ENCODE results near the gene OPCML. TPM values are rescaled to one million over a fixed set of nuclear protein-coding genes. Genes with fewer than 3 reads are reported as not detected.

Gene OPCML
- total and polyA plus RNA-seq, 7 experiments from 2014 or later, result not detected

DNA sequence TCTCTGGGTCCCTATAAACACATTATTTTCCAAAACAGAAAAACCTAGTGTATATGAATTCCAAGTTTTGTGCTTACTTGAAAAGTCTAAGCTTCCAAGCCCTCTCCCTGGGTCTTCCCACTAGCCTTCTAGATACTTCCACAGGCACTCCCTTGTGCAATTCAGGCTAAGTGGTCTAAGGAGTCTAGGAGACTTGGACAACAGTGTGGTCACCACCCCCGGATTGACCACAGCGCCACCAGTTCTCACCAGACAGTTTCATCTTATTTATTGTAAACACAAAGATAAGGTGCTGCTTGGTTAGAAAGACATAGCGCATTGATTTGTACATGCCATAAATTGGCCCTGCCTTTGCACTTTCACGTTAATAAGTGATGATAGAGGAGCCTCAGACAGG is 623.9 kb downstream of the OPCML start:
- intact Hi-C loops (cut with micrococcal nuclease), result no loop called here

DNA sequence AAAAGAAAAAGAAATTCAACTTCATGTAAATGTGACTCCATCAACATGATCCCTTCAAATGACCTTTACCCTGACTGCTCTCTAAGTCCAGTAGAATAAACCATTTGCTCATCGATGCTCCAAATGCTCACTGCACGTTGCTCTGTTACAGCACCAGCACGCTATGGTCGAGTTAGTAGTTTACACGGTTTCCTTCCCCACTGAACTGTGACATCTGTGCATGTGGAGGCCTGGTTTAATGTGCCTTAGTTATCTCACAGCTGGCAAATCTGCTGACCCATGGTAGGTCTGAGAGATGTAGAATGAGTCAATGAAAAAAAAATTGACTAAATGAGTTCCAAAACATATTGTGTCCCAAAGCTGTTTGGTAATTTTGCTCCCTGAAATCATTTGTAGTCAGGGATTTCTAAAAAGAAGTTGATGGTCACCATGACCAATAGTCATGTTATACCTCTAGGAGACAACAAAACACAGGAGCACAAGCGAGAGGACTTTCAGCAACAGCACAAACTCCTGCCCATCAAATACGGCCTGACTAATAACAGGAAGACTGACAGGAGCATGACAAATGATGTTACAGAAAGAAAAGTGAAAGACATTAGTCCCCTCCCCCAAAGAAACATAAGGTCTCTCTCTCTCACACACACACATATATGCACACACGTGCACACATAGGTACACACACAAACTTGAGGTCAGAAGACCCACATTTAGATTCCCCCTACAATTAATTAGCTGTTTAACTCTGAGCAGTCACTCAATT is 624.5 kb downstream of the OPCML start:
- H3K27ac Mint-ChIP-seq, result no peak overlapping the region
- Histone ChIP-seq H3K9me3 (ENCODE audit: control insufficient read depth in 2 of 3, low read length in 3 of 3) (no peaks in the 10 kb centered on the region), H3K36me3 (ENCODE audit: control insufficient read depth in 2 of 3, insufficient read depth in 3 of 3, low read length in 3 of 3) (no peaks in the 10 kb centered on the region), H3K27ac (ENCODE audit: low read depth, low read length) (no peak overlapping the region), H3K27me3 (ENCODE audit: control insufficient read depth in 2 of 2, insufficient read depth in 2 of 2, low read length in 2 of 2) (no peaks in the 10 kb centered on the region), H3K4me3 (ENCODE audit: low read length) (no peak overlapping the region), H3K4me1 (ENCODE audit: control insufficient read depth in 2 of 2, insufficient read depth in 2 of 2, low read length in 2 of 2) (no peaks in the 10 kb centered on the region)
- H3K9me3 Mint-ChIP-seq, result peaks cover 0 to 5% (median 0%) of the 10 kb centered on the region in 11 donors
- intact Hi-C loops (cut with micrococcal nuclease), result no loop called here
- no peaks in the 10 kb centered on the region for H3K27me3 Mint-ChIP-seq
- no peak overlapping the region for H3K4me3 Mint-ChIP-seq
- DNase-seq (no peak), ATAC-seq (no peak)
- H3K36me3 Mint-ChIP-seq, result no peaks in the 10 kb centered on the region
- POLR2A ChIA-PET, result no interaction called here
- no peaks in the 10 kb centered on the region for H3K4me1 Mint-ChIP-seq
- CTCF ChIA-PET, result no interaction called here

More for the DNA sequence above, 623.9 kb downstream of the OPCML start:
- Mint-ChIP-seq H3K36me3 (no peaks in the 10 kb centered on the region), H3K4me3 (no peak overlapping the region), H3K4me1 (no peaks in the 10 kb centered on the region), H3K27ac (no peak overlapping the region), H3K27me3 (no peaks in the 10 kb centered on the region), H3K9me3 (peaks cover 0 to 5% (median 0%) of the 10 kb centered on the region in 11 donors)
- no peak overlapping the region for H3K27ac ChIP-seq (ENCODE audit: low read depth, low read length)
- H3K27me3 ChIP-seq (ENCODE audit: control insufficient read depth in 2 of 2, insufficient read depth in 2 of 2, low read length in 2 of 2), result no peaks in the 10 kb centered on the region
- H3K36me3 ChIP-seq (ENCODE audit: control insufficient read depth in 2 of 3, insufficient read depth in 3 of 3, low read length in 3 of 3), result no peaks in the 10 kb centered on the region
- CTCF ChIA-PET, result no interaction called here
- H3K4me3 ChIP-seq (ENCODE audit: low read length), result no peak overlapping the region
- H3K4me1 ChIP-seq (ENCODE audit: control insufficient read depth in 2 of 2, insufficient read depth in 2 of 2, low read length in 2 of 2), result no peaks in the 10 kb centered on the region
- POLR2A ChIA-PET, result no interaction called here
- H3K9me3 ChIP-seq (ENCODE audit: control insufficient read depth in 2 of 3, low read length in 3 of 3), result no peaks in the 10 kb centered on the region
- ATAC-seq (no peak), DNase-seq (no peak)

DNA sequence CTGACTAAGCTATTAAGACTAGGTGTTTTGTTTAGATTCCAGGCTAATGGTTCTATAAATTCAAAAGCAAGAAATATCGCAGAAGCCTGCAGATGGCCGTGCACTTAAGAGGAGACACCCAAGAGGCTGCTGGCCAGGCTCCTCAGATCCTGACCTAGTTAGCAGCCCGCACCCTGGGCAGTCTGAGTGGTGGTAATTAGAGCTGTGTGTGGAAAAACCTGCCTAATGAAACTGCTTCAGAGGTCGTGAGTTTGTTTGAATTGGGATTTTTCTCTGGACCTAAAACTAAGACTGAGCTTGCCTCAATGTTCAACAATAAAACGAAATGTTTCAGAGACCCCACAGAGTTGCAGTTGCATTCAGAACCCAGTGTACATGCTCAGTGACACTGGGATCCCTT is 627.7 kb downstream of the OPCML start:
- Histone ChIP-seq H3K27me3 (ENCODE audit: control insufficient read depth in 2 of 2, insufficient read depth in 2 of 2, low read length in 2 of 2) (no peaks in the 10 kb centered on the region), H3K9me3 (ENCODE audit: control insufficient read depth in 2 of 3, low read length in 3 of 3) (no peaks in the 10 kb centered on the region), H3K27ac (ENCODE audit: low read depth, low read length) (no peak overlapping the region), H3K4me1 (ENCODE audit: control insufficient read depth in 2 of 2, insufficient read depth in 2 of 2, low read length in 2 of 2) (no peaks in the 10 kb centered on the region), H3K4me3 (ENCODE audit: low read length) (no peak overlapping the region), H3K36me3 (ENCODE audit: control insufficient read depth in 2 of 3, insufficient read depth in 3 of 3, low read length in 3 of 3) (no peaks in the 10 kb centered on the region)
- no peaks in the 10 kb centered on the region for H3K4me1 Mint-ChIP-seq
- ChIA-PET POLR2A (no interaction called here), CTCF (no interaction called here)
- DNase-seq, result no peak
- H3K27ac Mint-ChIP-seq, result no peak overlapping the region
- no peaks in the 10 kb centered on the region for H3K36me3 Mint-ChIP-seq
- H3K27me3 Mint-ChIP-seq, result peaks cover 0 to 14% (median 0%) of the 10 kb centered on the region in 5 donors
- intact Hi-C loops (cut with micrococcal nuclease), result no loop called here
- peaks cover 0 to 7% (median 4%) of the 10 kb centered on the region in 11 donors for H3K9me3 Mint-ChIP-seq
- no peak overlapping the region for H3K4me3 Mint-ChIP-seq
- ATAC-seq, result no peak

DNA sequence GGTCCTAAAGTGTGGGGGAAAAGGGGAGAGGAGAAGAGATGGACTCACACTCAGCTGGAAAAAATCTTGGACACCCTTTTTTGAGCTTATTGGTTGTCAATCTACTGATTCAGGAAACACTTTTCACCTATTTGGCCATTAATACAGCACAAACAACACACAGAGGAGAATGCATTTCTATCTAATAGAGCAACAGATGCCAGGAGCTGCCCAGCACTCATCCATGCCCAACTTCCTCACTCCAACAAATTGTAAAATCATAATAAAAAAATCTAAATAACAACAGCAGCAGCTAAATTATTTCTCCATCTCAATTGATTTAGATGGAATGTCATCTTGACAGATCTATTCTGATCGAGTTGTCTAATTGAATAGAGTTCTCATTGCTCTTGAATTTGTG is 628.2 kb downstream of the OPCML start:
- no peak overlapping the region for H3K4me3 ChIP-seq (ENCODE audit: low read length)
- Mint-ChIP-seq H3K9me3 (peaks cover 0 to 7% (median 4%) of the 10 kb centered on the region in 11 donors), H3K27me3 (peaks cover 0 to 14% (median 0%) of the 10 kb centered on the region in 5 donors), H3K4me1 (no peaks in the 10 kb centered on the region), H3K27ac (no peak overlapping the region), H3K4me3 (no peak overlapping the region), H3K36me3 (no peaks in the 10 kb centered on the region)
- no peak overlapping the region for H3K27ac ChIP-seq (ENCODE audit: low read depth, low read length)
- CTCF ChIA-PET, result no interaction called here
- no peaks in the 10 kb centered on the region for H3K36me3 ChIP-seq (ENCODE audit: control insufficient read depth in 2 of 3, insufficient read depth in 3 of 3, low read length in 3 of 3)
- DNase-seq (no peak), ATAC-seq (no peak)
- H3K9me3 ChIP-seq (ENCODE audit: control insufficient read depth in 2 of 3, low read length in 3 of 3), result no peaks in the 10 kb centered on the region
- POLR2A ChIA-PET, result no interaction called here
- no peaks in the 10 kb centered on the region for H3K4me1 ChIP-seq (ENCODE audit: control insufficient read depth in 2 of 2, insufficient read depth in 2 of 2, low read length in 2 of 2)
- intact Hi-C loops (cut with micrococcal nuclease), result no loop called here
- H3K27me3 ChIP-seq (ENCODE audit: control insufficient read depth in 2 of 2, insufficient read depth in 2 of 2, low read length in 2 of 2), result no peaks in the 10 kb centered on the region

DNA sequence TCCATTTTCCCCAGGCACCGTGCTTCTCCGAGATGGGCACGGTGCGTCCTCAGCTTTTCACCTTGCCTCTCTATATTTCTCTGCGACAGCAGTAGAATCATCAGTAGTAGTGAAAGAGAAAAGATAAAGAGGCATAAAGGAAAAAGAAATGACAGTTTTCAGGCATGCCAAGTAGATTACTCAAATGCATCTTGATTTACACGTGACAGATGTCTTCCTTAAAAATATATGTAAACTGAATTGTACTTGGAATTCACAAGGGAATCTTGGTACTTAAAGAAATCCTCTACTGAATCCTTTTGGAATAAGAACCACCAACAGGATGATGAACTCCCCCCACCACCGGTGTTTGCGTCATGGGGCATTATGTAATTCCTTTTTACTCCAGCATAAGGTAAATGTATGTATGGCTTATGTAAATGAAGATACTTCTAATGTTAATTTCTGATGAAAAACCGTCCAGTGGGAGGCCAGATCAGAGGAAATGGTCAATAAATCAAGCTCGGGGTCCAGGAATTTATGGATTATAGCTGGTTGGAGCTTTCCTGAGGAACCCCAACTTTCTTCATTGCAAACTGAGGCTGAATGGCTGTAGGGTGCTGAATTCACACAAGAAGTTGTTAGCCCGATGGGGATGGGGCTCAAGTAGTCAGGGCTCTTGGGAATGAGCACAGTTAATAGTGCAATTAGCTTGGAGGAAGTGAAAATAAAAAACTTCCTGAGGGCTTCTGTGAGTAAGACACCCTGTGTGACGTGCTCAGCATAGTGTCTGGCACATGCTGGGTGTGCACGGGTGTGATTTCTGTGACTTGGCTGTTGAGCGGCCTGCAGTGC is 630.4 kb downstream of the OPCML start:
- CTCF ChIA-PET, result no interaction called here

DNA sequence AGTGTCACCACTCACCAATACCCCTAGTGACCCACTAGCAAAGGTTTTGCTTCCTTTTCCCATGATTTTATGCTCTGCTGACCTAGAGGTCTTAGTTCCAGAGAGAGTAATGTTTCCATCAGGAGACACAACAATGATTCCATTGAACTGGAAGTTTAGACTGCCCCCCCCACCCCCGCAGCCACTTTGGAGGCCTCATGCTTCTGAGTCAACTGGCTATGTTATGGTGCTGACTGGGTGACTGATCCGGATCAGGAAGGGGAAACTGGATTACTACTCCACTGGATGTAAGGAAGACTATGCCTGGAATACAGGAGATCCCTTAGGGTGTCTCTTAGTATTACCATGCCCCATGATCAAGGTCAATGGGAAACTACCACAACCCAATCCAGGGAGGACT is 633.6 kb downstream of the OPCML start:
- Mint-ChIP-seq H3K9me3 (peaks cover 0 to 6% (median 4%) of the 10 kb centered on the region in 11 donors), H3K4me3 (no peak overlapping the region), H3K36me3 (no peaks in the 10 kb centered on the region), H3K27ac (no peak overlapping the region), H3K27me3 (peaks cover 0 to 14% (median 0%) of the 10 kb centered on the region in 5 donors), H3K4me1 (no peaks in the 10 kb centered on the region)
- no peak for ATAC-seq
- POLR2A ChIA-PET, result no interaction called here
- H3K9me3 ChIP-seq (ENCODE audit: control insufficient read depth in 2 of 3, low read length in 3 of 3), result no peaks in the 10 kb centered on the region
- no peak overlapping the region for H3K27ac ChIP-seq (ENCODE audit: low read depth, low read length)
- H3K27me3 ChIP-seq (ENCODE audit: control insufficient read depth in 2 of 2, insufficient read depth in 2 of 2, low read length in 2 of 2), result no peaks in the 10 kb centered on the region
- CTCF ChIA-PET, result no interaction called here
- intact Hi-C loops (cut with micrococcal nuclease), result no loop called here
- H3K4me3 ChIP-seq (ENCODE audit: low read length), result no peak overlapping the region
- no peaks in the 10 kb centered on the region for H3K4me1 ChIP-seq (ENCODE audit: control insufficient read depth in 2 of 2, insufficient read depth in 2 of 2, low read length in 2 of 2)
- DNase-seq, result no peak
- H3K36me3 ChIP-seq (ENCODE audit: control insufficient read depth in 2 of 3, insufficient read depth in 3 of 3, low read length in 3 of 3), result no peaks in the 10 kb centered on the region

More for the DNA sequence above, 630.4 kb downstream of the OPCML start:
- Histone ChIP-seq H3K27me3 (ENCODE audit: control insufficient read depth in 2 of 2, insufficient read depth in 2 of 2, low read length in 2 of 2) (no peaks in the 10 kb centered on the region), H3K27ac (ENCODE audit: low read depth, low read length) (no peak overlapping the region), H3K4me1 (ENCODE audit: control insufficient read depth in 2 of 2, insufficient read depth in 2 of 2, low read length in 2 of 2) (no peaks in the 10 kb centered on the region), H3K9me3 (ENCODE audit: control insufficient read depth in 2 of 3, low read length in 3 of 3) (no peaks in the 10 kb centered on the region), H3K36me3 (ENCODE audit: control insufficient read depth in 2 of 3, insufficient read depth in 3 of 3, low read length in 3 of 3) (no peaks in the 10 kb centered on the region), H3K4me3 (ENCODE audit: low read length) (no peak overlapping the region)
- no peak for DNase-seq
- Mint-ChIP-seq H3K27ac (no peak overlapping the region), H3K9me3 (peaks cover 0 to 8% (median 4%) of the 10 kb centered on the region in 11 donors), H3K4me3 (no peak overlapping the region), H3K4me1 (no peaks in the 10 kb centered on the region), H3K27me3 (peaks cover 0 to 14% (median 0%) of the 10 kb centered on the region in 5 donors), H3K36me3 (no peaks in the 10 kb centered on the region)
- ATAC-seq, result no peak
- intact Hi-C loops (cut with micrococcal nuclease), result no loop called here
- POLR2A ChIA-PET, result no interaction called here

Data from naive thymus-derived CD4-positive, alpha-beta T cell (primary cell).